Activated CD8-positive, alpha-beta memory T cell treated with anti-CD3 and anti-CD28 coated beads for 4 hours (primary cell): Measurements from ENCODE around the gene GIPC3.

Experiments used
- DNase-seq, 2 donors: peaks; one replicate each; pipeline ENCODE4 v3.0.0-alpha.2; 2020; ENCODE audit warnings: low read depth in 2 of 2

Gene GIPC3

DNA sequence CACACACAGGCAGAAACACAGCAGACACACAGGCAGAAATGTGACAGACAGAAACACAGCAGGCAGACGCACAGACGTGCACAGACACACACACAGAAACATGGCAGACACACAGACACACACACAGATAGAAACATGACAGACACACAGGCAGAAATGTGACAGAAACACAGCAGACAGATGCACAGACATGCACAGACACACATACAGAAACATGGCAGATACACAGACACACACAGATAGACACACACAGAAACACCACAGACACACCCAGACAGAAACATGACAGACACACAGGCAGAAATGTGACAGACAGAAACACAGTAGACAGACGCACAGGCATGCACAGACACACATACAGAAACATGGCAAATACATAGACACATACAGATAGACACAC, 20.1 kb downstream of the GIPC3 start:
- DNase-seq: no peak

DNA sequence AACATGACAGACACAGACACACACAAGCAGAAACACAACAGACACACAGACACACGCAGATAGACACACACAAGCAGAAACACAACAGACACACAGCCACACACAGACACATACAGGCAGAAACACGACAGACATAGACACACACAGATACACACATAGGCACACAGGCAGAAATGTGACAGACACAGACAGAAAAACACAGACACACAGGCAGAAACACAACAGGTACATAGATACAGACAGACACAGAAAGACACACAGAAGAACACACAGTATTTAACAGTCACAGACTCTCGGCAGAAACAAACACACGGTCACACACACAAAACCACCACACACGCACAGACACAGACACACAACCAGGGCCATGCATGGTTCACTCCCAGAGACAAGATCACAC, 20.5 kb downstream of the GIPC3 start:
- DNase-seq: no peak

GRCh38 chr19:3606174-3606689, 21.0 kb downstream of the GIPC3 start:
- no peak for DNase-seq

GRCh38 chr19:3606690-3607289, 21.5 kb downstream of the GIPC3 start, which contains the start of gene TBXA2R:
TSS of gene TBXA2R (minus strand) at chr19:3606875. CDS start at chr19:3600634, 6,241 bp downstream.
- peak in 1 of 2 donors; percentile 48 for DNase-seq

GRCh38 chr19:3607303-3608078, 22.2 kb downstream of the GIPC3 start:
- no peak for DNase-seq

GRCh38 chr19:3608079-3608641, 22.9 kb downstream of the GIPC3 start:
- DNase-seq: no peak

DNA sequence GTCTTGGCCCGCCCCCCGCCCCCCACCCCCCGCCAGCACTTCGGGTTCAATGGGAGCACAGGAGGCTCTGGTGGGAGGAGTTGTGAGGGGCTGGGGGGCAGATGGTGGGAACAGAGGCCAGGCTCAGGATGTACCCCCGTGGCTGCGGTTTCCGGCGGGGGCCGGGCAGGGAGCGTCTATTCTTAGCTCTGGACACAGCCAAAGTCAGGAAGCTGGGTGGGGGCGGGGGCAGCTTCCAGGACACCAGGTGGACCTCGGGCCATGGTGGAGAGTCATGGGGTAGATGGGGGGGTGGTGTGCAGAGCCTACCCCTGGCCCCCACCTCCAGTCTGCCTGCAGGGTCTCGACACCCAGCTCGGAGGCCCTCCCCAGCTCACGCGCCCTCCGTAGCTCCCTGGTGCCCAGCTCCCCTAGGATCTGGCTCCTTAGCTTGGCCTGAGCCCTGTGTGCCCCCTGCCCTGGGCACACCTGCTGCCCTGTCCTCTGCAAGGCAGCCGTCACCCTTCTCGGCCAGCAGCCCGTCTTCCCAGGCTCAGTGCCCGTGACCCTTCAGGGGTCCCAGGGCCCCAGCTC, 23.6 kb downstream of the GIPC3 start:
- DNase-seq: no peak

- no peak for DNase-seq
Observed at GRCh38 chr19:3609779-3610719, 24.8 kb downstream of the GIPC3 start.

- no peak for DNase-seq
Observed at GRCh38 chr19:3610745-3611717, 25.8 kb downstream of the GIPC3 start.

DNA sequence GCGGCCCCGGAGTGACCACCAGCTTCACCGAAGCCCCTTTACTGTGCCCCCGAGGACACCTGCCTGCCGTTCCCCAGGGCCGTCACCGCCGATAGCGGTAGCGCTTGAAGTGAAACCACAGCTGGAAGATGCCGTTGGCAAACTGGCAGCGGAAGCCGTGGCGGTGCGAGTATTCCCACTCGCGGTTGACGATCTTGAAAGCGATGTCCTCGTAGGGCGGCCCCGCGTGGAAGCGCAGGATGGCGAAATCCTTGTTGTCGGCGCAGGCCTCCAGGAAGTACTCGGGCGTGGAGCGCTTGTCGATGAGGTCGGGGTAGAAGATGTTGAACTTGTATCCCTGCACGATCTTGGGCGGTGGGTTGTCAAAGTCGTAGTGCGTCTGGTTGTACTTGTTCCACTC, 26.6 kb downstream of the GIPC3 start:
- DNase-seq: no peak

- DNase-seq: no peak
Observed at GRCh38 chr19:3612330-3612729, 27.1 kb downstream of the GIPC3 start.

GRCh38 chr19:3612901-3613741, 27.8 kb downstream of the GIPC3 start:
- no peak for DNase-seq

DNA sequence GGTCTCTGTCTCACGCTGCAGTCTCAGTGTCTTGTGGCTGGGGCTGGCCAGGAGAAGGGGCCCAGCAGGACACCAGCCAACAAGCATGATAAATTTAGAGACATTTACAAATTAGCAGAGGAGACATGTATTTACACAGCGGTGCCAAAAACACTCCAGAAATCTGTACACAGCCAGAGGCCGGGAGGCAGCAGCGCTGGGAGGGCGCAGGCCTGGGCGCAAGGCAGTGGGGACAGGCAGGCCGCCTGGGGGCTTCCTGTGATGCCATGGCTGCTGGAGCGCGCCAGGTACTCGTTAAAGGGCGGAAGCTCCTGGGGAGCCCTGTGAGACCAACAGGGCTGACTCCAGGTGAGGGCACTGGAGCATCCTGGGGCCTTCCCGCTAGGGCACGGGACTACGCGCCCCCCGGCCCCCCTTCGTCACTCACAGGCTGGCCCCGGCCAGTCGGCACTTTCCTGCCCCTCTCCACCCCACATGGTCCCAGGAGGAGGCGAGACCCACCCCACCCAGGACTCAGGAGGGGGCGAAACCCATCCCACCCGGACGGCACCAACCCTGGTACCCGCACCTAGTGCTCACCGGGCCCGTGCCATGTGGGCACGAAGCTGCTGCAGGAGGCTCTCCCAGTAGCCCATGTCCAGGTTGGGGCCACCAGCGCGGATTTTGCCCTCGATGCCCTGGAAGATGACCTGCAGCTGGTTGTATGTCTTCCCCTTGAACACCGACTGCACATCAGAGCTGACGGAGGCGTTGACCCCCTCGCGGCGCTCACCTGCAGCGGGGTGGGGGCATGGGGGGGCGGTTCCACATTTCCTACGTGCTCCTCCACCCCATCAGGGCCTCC, 28.8 kb downstream of the GIPC3 start:
- no peak for DNase-seq

- DNase-seq: no peak
Observed at GRCh38 chr19:3614858-3615505, 29.7 kb downstream of the GIPC3 start.

GRCh38 chr19:3615524-3616135, 30.4 kb downstream of the GIPC3 start:
- no peak for DNase-seq

- DNase-seq: no peak
Observed at GRCh38 chr19:3617463-3617862, 32.2 kb downstream of the GIPC3 start.

DNA sequence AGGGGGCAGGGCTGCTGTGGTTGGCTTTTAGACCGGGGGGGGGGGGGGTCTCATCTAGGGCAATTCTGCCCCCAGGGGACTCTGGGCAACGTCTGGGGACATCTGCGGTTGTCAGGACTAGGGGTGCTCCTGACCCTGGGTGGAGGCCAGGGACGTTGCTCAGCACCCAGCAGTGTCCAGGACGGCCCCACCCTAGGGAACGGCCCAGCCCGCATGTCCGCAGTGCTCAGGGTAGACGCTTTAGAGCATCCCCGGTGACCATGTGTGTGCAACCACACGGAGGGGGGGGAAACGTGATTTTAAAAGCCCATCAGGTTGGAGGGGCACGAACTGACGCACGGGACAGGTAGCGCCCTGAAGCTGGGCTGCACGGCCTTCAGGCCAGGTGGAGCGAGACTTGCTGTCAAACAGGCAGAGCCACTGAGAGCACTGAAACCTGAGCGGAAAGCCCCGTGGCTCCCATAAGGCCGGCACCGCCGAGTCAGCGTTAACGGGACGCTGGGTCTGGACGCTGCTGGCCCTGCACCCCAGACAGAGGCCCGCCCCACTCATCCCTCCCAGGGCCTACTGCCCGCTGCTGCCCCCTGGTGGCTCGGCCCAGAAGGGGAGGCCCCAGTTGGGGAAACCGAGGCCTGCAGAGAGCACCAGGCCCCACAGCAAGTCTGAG, 33.0 kb downstream of the GIPC3 start:
- DNase-seq: peak in 1 of 2 donors; percentile 31
